AML-193 (cell line): Measurements from ENCODE around the gene HSPG2.

ENCODE experiments used
- DNase-seq, 2 experiments: peaks; one replicate each; lab custom pipeline; 2025; lab: John Stamatoyannopoulos, UW

Gene HSPG2

GRCh38 chr1:21861602-21862429, 75.3 kb downstream of the HSPG2 start:
- DNase-seq, result no peak

GRCh38 chr1:21860971-21861370, 76.1 kb downstream of the HSPG2 start:
- no peak for DNase-seq

DNA sequence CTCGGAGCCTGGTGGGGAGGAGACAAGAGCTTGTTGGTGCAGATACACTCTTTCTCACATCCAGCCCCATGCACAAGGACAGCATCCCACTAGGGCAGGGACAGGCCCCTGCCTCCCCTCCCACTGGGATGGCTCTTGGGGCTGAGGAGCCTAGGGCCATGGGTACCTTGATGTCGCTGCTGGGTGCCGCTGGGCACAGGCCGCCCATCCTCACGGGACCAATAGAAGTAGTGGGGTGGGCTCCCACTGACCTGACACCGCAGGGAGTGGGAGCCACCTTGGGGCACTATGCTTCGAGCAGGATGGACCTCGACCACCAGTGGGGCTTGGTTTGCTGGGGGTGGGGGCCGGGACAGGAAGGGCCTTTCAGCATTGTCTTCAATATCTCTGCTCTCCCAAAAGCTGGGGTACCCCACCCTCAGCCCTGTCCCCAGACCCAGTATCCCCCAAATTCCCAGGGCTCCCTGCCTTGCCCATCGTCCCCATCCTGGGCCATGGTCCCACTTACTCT, 77.4 kb downstream of the HSPG2 start:
- DNase-seq, result no peak

GRCh38 chr1:21857840-21858670, 79.1 kb downstream of the HSPG2 start:
- DNase-seq, result no peak

GRCh38 chr1:21857142-21857839, 79.8 kb downstream of the HSPG2 start:
- no peak for DNase-seq

DNA sequence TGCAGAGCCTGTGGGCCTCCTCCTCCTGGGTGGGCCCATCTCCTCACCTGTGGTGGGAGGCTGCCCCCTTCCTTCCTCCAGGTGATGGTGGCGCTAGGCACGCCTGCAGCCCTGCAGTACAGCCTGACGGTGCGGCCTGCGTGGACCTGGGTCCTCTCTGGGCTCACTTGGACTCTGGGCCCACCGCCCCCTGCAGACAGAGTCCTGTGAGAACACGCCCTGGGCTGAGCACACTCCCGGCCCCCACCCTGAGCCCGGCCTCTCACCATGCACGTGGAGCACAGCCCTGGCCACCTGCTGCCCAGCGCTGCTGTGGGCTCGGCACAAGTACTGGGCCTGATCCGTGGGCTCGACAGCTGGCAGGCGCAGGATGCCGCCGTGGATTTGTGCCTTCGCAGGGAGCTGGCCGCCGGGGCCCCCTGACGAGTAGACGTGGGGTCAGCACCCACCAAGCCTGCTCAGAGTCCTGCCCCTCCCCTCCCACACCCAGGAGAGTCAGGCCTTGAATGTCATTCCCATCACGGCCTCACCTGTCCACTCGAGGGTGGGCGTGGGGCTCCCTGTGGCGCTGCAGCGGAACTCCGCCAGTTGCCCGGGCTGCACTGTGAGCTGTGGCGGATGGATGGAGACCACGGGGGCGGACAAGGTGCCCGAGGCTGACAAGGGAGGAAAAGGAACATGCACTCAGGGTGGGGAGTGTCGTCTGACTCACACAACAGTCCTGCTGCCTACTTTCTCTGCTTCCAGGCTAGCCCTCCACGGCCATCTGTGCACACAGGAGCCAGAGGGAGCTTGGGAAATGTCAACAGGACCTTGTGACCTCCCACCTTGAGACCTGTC, 81.6 kb downstream of the HSPG2 start:
- DNase-seq, result no peak

DNA sequence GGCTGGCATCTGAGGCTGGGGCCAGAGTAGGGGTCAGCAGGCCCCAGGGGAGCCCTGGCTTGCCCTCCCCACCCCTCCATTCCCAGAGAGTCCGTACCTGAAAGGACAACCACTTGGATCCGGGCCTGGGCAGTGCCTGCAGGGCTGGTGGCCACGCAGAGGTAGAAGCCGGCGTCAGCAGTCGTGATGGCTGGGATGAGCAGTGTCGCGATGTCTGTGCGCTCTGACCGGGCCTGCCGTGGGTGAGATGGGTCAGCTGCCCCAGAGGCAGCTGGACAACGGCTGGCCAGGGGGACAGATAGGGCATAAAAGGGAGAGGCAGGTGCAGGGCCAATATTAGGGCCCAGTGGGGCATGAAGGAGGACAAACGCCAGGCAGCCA, 82.4 kb downstream of the HSPG2 start:
- DNase-seq, result no peak

DNA sequence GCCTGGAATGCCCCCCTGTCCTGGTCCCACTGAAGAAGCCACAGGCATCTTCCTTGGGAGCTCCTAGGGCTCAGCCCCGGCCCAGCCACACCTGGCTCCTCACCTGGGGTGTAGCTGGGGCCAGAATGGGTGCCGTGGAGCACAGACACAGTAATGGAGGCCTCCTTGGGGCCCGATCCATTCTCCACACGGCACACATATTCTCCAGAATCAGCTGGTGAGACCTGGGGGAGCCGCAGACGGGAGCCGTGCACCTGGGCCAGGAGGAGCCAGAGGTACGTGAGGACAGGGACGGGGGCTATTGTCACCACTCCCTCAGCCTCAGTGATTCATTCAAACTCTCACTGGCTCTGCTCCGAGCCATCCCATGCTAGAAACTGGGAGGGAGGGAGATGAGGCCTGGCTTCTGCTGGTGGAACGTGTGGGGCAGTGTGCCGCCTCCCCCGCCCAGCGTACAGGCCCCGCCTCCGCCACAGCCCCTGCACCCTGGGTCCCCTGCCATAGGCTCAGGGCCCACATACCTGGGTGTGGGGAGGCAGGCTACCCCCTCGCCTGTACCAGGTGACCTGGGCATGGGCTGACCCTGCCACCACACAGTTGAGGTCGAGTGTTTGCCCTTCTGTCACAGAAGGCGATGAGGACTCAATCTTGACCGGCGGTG, 82.9 kb downstream of the HSPG2 start:
- DNase-seq, result no peak

GRCh38 chr1:21853131-21853427, 84.0 kb downstream of the HSPG2 start:
- no peak for DNase-seq

DNA sequence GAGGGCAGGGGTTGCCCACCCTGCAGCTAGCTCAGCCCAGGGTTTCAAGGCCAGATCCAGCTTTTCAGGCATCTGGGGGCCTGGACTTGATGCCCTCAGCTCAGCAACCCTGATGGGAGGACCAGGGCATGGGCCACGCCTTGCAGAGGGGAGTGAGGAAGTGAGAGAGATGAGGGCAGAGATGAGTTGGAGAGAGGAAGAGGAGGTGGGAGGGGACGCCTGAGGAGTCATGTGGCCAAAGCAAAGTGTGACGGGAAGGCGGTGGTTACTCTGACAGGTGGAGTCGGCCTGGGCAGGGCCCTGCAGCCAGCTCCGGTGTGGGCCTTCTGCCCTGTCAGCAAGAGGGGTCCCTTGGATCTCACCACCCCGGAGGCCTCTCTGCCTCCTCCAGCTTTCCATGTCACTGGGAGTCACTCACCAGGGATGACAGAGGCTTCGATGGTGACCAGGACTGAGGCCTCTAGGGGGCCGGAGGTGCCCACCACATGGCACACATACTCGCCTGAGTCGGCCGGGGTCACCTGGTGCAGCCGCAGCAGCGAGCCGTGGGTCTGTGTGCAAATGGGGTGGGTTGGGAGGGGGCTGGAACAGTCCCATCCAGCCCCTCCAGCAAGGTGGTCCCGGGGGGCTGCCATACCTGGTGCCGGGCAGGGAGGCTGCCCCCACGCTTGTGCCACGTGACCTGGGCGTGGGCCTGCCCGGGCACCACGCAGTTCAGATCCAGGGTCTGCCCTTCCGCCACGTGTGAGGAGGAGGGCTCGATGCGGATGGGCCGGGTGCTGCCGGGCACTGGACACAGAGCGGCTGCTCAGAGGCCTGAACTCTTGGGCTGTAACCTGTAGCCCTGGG, 84.6 kb downstream of the HSPG2 start:
- no peak for DNase-seq

DNA sequence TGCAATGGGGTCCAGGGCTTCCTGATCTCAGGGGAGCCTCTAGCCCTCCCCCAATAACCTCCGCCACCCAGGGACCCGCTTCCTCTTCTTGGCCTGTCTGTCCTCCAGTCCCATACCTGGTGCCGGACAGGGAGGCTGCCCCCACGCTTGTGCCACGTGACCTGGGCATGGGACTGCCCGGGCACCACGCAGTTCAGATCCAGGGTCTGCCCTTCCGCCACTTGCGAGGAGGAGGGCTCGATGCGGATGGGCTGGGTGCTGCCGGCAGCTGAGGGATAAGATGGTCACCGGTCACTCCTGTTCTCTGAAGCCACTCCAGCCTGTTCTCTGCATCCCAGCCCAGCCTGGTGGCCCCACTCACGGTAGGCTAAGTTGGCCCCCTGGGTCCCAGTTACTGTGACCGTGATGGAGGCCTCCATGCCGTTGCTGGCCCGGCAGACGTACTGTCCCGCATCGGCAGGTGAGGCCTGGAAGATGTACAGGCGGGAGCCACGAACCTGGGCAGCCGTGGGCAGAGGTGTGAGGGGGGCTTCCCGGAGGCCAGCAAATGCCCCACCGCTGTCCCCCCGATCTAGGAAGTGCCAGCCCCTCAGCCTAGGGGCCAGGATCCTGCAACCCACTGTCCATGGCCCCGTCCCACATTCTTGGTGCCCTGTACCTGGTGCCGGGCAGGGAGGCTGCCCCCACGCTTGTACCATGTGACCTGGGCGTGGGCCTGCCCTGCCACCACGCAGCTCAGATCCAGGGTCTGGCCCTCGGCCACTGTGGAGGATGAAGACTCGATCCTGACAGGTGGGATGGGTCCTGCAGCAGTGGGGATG, 85.5 kb downstream of the HSPG2 start:
- no peak for DNase-seq

DNA sequence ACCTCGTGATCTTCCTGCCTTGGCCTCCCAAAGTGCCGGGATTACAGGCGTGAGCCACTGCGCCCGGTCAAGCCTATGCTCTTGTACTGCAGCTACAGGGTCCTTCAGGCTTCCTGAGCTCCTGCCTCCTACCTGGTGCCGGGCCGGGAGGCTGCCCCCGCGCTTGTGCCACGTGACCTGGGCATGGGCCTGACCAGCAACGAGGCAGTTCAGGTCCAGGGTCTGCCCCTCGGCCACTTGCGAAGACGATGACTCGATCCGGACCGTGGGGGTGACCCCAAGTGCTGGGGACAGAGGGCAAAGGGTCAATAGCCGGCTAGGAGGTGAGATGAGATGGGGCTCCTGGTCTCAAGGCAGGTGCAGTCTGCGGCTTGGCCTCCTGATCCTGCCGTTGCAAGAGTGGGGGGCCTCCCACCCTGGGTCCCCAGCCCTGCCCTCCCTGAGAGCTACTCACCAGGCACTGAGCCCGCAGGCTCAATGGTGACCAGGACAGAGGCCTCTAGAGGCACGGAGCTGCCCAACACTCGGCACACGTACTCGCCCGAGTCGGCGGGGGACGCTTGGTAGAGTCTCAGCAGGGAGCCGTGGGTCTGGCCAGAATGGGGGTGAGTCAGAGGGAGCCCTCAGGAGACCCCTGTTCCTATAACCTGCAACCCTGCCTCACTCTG, 87.1 kb downstream of the HSPG2 start:
- DNase-seq, result no peak

- DNase-seq, result no peak
Measured at GRCh38 chr1:21848524-21849174, 88.5 kb downstream of the HSPG2 start.

- DNase-seq, result no peak
Measured at GRCh38 chr1:21847223-21848205, 89.6 kb downstream of the HSPG2 start.

GRCh38 chr1:21845646-21846641, 91.2 kb downstream of the HSPG2 start:
- DNase-seq, result no peak

- DNase-seq, result no peak
Measured at GRCh38 chr1:21843996-21844395, 93.1 kb downstream of the HSPG2 start.
